GM08714 (cell line): ENCODE results near the gene GEMIN5.
A peak's percentile ranks its signal among the peaks of the same experiment; 100 is the strongest.

Experiments used
- H3K4me3 ChIP-seq: fragments of 200-500 bp; sonication (Bioruptor generic); 2 replicates; pipeline ENCODE4 v1.5.1; 2014; ENCODE audit warnings: mild to moderate bottlenecking, low read length, inconsistent platforms
- ZNF274 ChIP-seq: IDR thresholded peaks from 2 replicates; pipeline ENCODE4 v1.6.1; 2012; ENCODE audit warnings: mild to moderate bottlenecking, low read depth, low read length

Gene GEMIN5

GRCh38 chr5:154858972-154859871 is 78.8 kb downstream of the GEMIN5 start:
- no peak for TF ChIP-seq ZNF274
- peak overlapping the region; percentile 93 for H3K4me3 ChIP-seq

GRCh38 chr5:154858297-154858971 is 79.6 kb downstream of the GEMIN5 start, which contains the start of gene CNOT8:
Gene CNOT8 (plus strand): TSS chr5:154858627. CDS start chr5:154863279, 4,652 bp downstream.
- TF ChIP-seq ZNF274: no peak
- peak within 1 kb of the TSS; percentile 93 for H3K4me3 ChIP-seq

- H3K4me3 ChIP-seq: peak overlapping the region; percentile 93
- TF ChIP-seq ZNF274: no peak
Observed at GRCh38 chr5:154857530-154858296, 80.3 kb downstream of the GEMIN5 start.

- TF ChIP-seq ZNF274: no peak
- H3K4me3 ChIP-seq: no peak overlapping the region
Observed at GRCh38 chr5:154851351-154851750, 86.7 kb downstream of the GEMIN5 start.

GRCh38 chr5:154850255-154851062 is 87.6 kb downstream of the GEMIN5 start, which contains the start of gene FAXDC2:
Gene FAXDC2 (minus strand): TSS chr5:154850603. CDS start chr5:154838178, 12,425 bp downstream.
- no peak for TF ChIP-seq ZNF274
- no peak within 1 kb of the TSS for H3K4me3 ChIP-seq

- no peak overlapping the region for H3K4me3 ChIP-seq
- no peak for TF ChIP-seq ZNF274
Observed at GRCh38 chr5:154849791-154850201, 88.2 kb downstream of the GEMIN5 start.

- no peak for TF ChIP-seq ZNF274
- no peak overlapping the region for H3K4me3 ChIP-seq
Observed at GRCh38 chr5:154849264-154849785, 88.7 kb downstream of the GEMIN5 start.

GRCh38 chr5:154844809-154845208 is 93.2 kb downstream of the GEMIN5 start:
- H3K4me3 ChIP-seq: no peak overlapping the region
- TF ChIP-seq ZNF274: no peak

- TF ChIP-seq ZNF274: no peak
- no peak overlapping the region for H3K4me3 ChIP-seq
Observed at GRCh38 chr5:154842689-154843530, 95.1 kb downstream of the GEMIN5 start.

GRCh38 chr5:154841273-154841661 is 96.7 kb downstream of the GEMIN5 start:
- no peak for TF ChIP-seq ZNF274
- H3K4me3 ChIP-seq: no peak overlapping the region

GRCh38 chr5:154840435-154841272 is 97.4 kb downstream of the GEMIN5 start:
- TF ChIP-seq ZNF274: no peak
- H3K4me3 ChIP-seq: no peak overlapping the region
